T follicular helper cell (primary cell): ENCODE measurements around the gene OVCH1.
"Not testable (repeated sequence)": the region's sequence is repeated elsewhere in the genome, so short reads cannot be mapped to it uniquely, and the experiment has no call there.

Experiments
- DNase-seq: peaks from one replicate; pipeline ENCODE4 v3.0.0-alpha.2; 2020; ENCODE audit warnings: low read depth

The OVCH1 gene

DNA sequence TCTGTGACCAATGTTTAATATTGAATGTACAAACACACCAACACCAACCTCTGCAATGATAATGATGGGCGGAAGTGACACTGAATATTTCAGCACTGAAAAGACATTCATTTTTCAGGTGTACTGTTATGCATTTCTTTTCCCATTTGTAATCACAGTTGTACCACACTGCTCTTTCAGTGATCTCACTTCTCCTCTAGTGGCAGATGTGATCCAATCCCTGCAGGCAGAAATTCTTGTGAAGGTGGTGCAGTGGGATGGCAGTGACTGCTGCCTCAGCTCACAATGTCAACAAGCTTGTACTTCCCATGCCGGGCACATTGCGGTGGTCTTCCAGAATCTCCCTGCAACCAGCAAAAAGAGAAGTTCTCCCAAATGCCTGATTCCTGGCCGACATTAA lies 93.5 kb downstream of the OVCH1 start:
- no peak for DNase-seq

DNA sequence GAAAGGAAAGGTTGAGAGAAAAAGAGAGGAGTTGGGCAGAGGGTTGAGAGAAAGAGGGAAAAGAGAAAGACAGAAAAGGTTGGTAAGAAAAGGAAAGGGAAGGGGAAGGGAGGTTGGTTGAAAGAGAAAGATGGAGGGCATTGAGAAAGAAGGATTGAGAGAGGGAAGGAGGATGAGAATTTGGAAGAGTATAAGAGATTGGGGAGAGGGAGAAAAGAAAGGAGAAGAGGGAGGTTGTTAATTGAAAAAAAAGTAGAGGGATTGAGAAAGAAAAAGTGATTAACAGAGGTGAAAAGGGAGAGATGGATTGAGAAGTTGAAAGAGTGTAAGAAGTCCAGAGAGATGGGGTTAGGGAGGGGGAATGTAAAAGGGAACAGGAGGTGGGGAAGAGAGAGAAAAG lies 95.0 kb downstream of the OVCH1 start:
- no peak for DNase-seq

DNA sequence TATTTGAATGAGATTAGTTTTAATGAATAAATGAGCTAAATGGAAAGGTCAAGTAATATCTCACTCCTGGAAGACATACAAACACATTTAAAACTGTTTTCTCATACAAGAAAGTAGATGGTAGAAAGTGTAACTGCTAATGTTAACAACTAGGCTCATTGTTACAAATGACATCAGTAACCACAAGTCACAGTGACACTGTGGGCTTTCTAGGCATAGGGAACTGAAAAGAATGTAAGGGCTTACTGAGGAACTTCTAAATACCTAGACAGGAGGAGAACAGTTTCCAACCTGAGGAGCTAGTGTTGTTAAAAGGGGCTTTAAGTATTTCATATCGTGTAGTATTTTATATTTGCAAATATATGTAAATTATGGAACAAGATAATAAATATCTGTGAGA lies 99.0 kb downstream of the OVCH1 start:
- no peak for DNase-seq

DNA sequence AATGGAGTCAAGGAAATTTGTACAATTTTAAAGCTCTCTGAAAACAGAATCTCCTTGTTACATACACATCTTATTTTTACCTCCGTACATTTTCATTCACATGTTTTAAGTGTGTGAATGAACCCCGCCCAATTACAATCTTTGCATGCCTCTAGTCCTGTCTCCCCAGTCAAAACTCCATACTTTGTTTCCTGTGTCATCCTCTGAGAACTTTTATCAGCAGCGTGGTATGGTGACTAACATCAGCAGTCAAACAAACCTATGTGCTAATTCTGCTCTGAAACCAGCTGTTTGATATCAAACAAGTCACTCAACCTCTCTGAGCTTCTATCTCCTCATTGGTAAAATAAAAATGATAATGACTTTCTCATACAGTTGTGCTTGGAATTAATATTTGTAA lies 100.7 kb downstream of the OVCH1 start:
- no peak for DNase-seq

DNA sequence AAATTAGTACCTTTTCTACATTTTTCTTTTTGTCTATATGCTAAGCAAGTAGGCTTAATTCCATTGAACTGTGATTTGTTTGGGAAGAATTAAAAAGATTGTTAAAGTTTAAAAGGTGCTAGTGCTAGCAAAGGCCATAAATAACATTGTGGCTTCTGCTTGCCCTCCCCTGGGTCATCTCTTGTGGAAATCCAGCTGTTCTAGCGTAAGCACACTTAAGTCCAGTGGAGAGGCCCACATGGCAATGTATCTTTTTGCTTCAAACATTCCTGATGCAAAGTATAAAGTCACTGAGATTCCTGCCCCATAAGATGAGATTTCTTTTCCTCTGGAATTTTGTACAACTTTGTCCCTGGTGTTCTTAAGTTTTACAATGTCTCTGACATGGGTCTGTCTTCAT lies 102.1 kb downstream of the OVCH1 start:
- DNase-seq, result no peak

DNA sequence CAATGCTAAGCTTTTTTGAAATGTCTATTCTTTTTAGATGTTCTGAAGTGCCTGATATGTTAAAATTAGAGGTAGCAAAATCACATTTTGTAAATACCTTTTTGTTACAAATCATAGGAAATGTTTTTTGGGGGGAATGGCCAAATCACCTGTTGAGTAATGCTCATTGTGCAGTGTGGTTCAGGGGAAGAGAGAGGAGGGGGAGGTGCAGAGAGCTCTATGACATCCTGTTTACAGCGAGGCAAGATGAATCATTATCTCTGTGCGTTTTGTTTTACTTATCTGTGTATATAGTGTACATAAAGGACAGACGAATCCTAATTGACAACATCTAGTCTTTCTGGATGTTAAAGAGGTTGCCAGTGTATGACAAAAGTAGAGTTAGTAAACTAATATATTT lies 107.1 kb downstream of the OVCH1 start:
- DNase-seq, result not testable (repeated sequence)

DNA sequence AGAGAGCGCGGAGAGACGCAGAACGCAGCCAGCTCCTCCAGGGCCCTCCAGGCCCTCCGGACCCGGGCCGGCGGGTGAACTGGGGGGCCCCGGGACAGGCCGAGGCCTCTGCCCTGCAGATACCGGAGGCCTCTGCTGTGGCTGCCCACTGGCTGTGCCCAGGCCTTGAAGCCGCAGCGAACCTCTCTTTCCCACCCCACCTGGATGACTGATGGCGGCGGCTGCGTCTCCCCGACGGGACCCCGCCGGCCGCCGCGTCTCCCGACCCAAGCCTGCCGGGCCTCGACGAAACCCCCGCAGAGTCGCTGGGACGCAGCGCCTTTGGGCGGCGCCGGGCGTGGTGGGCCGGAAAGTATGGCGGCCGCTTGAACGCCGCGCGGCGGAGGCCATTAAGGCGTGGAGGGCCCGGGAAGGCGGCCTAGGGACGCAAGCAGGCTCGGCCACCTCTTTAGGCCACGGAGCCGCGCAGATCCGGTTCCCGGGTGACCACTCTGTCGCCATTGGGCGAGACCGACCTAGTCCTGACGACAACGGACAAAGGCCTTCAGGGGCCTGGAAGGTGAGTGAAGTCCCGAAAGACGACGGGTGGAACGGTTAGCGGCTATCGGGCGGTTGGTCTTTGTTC lies 108.1 kb downstream of the OVCH1 start:
- DNase-seq, result no peak

DNA sequence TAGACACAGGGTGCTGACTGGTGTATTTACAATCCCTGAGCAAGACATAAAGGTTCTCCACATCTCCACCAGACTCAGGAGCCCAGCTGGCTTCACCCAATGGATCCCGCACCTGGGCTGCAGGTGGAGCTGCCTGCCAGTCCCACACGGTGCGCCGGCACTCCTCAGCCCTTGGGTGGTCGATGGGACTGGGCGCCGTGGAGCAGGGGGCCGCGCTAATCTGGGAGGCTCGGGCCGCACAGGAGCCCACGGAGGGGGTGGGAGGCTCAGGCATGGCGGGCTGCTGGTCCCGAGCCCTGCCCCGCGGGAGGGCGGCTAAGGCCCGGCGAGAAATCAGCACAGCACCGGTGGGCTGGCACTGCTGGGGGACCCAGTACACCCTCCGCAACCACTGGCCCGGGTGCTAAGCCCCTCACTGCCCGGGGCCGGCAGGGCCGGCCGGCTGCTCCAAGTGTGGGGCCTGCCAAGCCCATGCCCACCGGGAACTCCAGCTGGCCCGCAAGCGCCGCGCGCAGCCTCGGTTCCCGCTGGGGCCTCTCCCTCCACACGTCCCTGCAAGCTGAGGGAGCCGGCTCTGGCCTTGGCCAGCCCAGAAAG lies 111.3 kb downstream of the OVCH1 start:
- not testable (repeated sequence) for DNase-seq

DNA sequence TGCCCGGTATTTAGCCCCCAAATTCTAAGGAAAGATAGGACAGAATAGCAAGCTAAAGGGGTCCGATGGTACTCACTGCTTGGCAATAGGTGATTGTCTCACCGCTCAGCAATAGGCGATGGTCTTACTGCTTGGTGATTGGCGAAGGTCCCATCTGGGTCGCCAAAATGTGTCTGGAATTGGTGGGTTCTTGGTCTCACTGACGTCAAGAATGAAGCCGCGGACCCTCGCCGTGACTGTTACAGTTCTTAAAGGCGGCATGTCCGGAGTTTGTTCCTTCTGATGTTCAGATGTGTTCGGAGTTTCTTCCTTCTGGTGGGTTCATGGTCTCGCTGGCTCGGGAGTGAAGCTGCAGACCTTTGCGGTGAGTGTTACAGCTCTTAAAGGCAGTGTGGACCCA lies 112.3 kb downstream of the OVCH1 start:
- DNase-seq, result not testable (repeated sequence)

DNA sequence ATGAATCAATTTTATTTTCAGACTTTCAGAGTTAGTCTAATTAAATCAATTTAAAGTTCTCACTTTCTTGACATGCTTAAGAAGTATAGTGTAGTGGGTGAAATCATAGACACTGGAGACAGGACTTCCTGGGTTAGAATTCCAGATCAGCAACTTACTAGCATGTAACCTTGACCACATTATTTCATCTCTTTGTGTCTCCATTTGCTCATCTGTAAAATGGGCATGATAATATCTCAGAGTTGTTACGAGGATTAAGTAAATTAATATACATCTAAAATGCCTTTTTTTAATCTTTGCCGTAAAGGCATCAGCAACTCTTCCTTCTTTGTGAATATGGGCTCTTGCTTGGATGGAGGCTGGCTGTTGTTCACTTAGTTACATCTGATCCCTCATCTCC lies 115.2 kb downstream of the OVCH1 start:
- no peak for DNase-seq

DNA sequence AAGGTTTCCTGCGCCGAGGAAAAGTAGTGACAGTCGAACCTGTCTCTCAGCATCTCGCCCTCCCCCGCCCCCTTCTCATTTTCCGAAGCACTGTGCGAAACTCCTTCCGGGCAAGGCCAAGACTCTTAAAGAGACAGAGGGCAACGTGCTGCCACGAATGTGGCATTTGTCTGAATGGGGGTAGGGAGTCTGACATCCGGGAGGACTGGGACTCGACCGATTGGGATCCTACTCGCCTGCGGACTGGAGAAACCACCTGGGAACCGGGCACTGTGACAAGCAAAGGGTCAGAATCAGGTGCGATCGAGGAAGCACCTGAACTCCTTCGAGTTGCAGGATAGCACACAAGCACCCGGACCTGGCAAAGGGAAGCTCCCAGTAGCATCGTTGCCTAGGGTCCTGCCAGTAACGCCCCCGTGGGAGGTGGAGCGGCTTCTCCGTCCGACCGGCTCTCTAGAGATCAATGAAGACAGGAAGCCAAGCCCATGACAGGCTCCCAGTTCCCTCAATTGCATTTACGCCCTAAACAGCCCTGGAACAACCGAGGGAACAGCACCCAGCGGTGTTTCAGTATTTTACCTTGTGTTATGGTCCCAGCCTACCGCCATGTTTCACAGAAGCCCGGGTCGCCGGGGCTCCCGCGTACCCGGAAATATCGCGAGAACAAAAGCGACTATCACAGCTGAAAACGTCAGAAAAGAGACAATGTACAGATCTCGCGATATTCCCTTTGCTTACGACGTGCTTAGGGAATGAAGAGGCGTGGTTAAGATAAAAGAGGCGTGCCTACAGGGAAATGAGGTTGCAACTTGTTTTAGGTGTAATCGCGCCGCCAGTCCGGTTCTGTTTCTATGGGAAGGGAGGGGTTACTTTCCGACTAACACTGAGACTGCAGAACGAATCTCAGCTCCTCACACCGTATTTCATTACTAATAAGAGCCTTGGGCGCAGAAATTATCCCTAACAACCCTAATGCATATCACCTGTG lies 116.7 kb downstream of the OVCH1 start, which contains the start of gene ERGIC2:
Gene ERGIC2 (minus strand): TSS at position 637 of the 988 bp plus-strand sequence. CDS start 9,539 bp downstream, outside the sequence.
- peak; percentile 89 for DNase-seq
